ENCODE data around the gene CTXN1. TPM values are rescaled to one million over a fixed set of nuclear protein-coding genes. Genes with fewer than 3 reads are reported as not detected.

Gene CTXN1
- total and polyA plus RNA-seq, 9 donors = 1.4 to 99.7 (median 5.4) TPM; not detected in 1

DNA sequence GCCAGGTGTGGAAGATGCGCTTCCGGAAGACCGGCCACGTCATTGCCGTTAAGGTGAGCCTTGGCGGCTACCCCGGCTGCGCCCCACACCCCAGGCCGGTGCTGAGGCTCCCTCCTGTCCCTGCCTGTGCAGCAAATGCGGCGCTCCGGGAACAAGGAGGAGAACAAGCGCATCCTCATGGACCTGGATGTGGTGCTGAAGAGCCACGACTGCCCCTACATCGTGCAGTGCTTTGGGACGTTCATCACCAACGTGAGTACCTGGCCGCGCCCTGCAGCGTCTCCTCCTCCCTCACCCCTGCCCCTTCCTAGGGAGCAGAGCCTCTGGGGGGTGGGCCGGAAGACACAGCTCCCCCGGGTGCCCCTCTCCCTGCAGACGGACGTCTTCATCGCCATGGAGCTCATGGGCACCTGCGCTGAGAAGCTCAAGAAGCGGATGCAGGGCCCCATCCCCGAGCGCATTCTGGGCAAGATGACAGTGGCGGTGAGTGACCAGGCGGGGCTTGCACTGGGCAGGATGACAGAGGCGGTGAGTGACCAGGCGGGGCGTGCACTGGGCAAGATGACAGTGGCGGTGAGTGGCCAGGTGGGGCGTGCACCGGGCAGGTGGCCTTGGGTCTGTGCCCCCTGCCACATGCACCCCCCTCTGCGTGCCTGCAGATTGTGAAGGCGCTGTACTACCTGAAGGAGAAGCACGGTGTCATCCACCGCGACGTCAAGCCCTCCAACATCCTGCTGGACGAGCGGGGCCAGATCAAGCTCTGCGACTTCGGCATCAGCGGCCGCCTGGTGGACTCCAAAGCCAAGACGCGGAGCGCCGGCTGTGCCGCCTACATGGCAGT, 15.4 kb downstream of the CTXN1 start:
- WGBS, 3 donors = 87 to 93% (median 90%) methylated on average over 49 to 54 of the region's 54 CpGs
- Histone ChIP-seq H3K9me3 (no peaks in the 10 kb centered on the region), H3K27ac (no peak overlapping the region), H3K36me3 (no peaks in the 10 kb centered on the region), H3K4me3 (no peak overlapping the region), H3K27me3 (peaks cover 1% of the 10 kb centered on the region), H3K4me1 (ENCODE audit: insufficient read depth) (peaks cover 4% of the 10 kb centered on the region)
- intact Hi-C loops (cut with DNase I) = no loop called here
- peak in 3 of 5 donors; percentile 30 to 43 (median 33) for DNase-seq
- TF ChIP-seq, protein P1, sequence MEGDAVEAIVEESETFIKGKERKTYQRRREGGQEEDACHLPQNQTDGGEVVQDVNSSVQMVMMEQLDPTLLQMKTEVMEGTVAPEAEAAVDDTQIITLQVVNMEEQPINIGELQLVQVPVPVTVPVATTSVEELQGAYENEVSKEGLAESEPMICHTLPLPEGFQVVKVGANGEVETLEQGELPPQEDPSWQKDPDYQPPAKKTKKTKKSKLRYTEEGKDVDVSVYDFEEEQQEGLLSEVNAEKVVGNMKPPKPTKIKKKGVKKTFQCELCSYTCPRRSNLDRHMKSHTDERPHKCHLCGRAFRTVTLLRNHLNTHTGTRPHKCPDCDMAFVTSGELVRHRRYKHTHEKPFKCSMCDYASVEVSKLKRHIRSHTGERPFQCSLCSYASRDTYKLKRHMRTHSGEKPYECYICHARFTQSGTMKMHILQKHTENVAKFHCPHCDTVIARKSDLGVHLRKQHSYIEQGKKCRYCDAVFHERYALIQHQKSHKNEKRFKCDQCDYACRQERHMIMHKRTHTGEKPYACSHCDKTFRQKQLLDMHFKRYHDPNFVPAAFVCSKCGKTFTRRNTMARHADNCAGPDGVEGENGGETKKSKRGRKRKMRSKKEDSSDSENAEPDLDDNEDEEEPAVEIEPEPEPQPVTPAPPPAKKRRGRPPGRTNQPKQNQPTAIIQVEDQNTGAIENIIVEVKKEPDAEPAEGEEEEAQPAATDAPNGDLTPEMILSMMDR (IDR thresholded peaks at IDR 0.05) = no peak
- TF ChIP-seq EP300 (IDR thresholded peaks at IDR 0.05) = no peak
- TF ChIP-seq POLR2A (IDR thresholded peaks at IDR 0.05) = no peak

DNA sequence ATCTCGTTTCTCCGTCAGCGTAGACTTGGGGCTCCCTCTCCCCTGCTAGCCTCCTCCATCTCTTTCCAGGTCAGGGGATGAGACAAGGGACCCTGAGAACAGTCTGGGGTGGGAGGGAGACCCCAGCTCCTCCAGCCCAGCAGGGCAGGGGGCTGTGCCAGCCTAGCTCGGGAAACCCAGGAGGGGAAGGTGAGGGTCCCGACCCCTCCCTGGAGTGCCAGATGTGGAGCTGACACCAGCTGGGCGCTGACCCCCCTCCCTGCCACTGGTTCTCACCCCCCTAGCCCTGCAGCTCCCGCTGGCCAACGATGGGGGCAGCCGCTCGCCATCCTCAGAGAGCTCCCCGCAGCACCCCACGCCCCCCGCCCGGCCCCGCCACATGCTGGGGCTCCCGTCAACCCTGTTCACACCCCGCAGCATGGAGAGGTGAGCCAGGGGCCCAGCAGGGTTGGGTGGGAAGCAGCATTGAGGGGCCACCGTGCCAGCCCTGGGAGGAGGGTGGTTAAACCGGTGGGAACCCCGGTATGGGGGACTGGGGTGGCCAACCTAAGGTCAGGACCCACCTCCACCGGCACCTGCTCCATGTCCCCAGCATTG, 16.4 kb downstream of the CTXN1 start:
- DNase-seq = peak in 3 of 5 donors; percentile 23 to 34 (median 24)
- H3K27me3 ChIP-seq = no peaks in the 10 kb centered on the region
- H3K9me3 ChIP-seq = no peaks in the 10 kb centered on the region
- H3K36me3 ChIP-seq = no peaks in the 10 kb centered on the region
- no peak for TF ChIP-seq EP300 (IDR thresholded peaks at IDR 0.05)
- TF ChIP-seq, protein P1 (IDR thresholded peaks at IDR 0.05) = no peak
- no peak for TF ChIP-seq POLR2A (IDR thresholded peaks at IDR 0.05)
- H3K4me1 ChIP-seq (ENCODE audit: insufficient read depth) = peaks cover 10% of the 10 kb centered on the region
- WGBS, 3 donors = 84 to 93% (median 91%) methylated on average over 10 to 21 of the region's 21 CpGs
- H3K4me3 ChIP-seq = no peak overlapping the region
- H3K27ac ChIP-seq = no peak overlapping the region
- intact Hi-C loops (cut with DNase I) = no loop called here

DNA sequence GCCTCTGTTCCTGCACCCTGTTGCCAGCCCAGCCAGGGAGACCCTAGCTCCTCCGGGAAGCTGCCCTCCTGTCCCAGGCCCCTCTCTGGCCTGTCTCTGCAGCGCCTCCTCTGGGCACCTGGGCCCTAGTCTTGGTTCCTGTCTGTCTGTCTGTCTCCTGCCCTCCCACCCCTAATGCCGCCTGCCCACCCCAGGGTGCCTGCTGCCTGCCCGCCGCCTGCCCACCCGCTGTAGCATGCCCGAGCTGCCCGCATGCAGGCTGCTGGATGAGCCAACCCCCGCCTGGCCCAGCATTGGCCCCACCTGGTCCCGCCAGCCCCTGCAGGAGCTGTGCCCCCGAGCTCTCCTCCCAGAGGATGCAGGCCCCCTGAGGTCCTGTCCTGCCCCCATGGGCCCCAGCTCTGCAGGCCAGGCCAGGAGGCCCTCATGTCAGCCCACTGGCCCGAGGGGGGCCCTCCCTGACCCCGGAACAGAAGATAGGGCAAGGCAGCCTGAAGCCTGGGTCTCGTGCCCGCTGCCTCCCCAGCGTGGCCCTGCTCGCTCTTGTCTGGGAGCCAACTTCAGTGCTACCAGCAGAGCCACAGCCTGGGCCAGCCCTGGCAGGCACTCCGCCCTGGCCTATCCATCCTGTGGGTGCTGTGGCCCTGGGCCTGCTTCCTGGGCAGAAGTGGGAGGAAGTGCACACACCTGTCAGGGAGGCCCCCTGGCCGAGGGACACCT, 17.0 kb downstream of the CTXN1 start:
- WGBS, 3 donors = 86 to 90% (median 88%) methylated on average over 17 to 19 of the region's 19 CpGs
- TF ChIP-seq EP300 (IDR thresholded peaks at IDR 0.05) (no peak), POLR2A (IDR thresholded peaks at IDR 0.05) (no peak)
- TF ChIP-seq, protein P1 (IDR thresholded peaks at IDR 0.05) = no peak
- no peaks in the 10 kb centered on the region for H3K27me3 ChIP-seq
- H3K4me1 ChIP-seq (ENCODE audit: insufficient read depth) = peaks cover 13% of the 10 kb centered on the region
- H3K4me3 ChIP-seq = no peak overlapping the region
- H3K9me3 ChIP-seq = no peaks in the 10 kb centered on the region
- H3K27ac ChIP-seq = no peak overlapping the region
- intact Hi-C loops (cut with DNase I) = no loop called here
- peak in 3 of 5 donors; percentile 23 to 35 (median 31) for DNase-seq
- no peaks in the 10 kb centered on the region for H3K36me3 ChIP-seq

- TF ChIP-seq POLR2A (IDR thresholded peaks at IDR 0.05) = no peak
- no peak for TF ChIP-seq EP300 (IDR thresholded peaks at IDR 0.05)
- TF ChIP-seq, protein P1 (IDR thresholded peaks at IDR 0.05) = no peak
- 79 to 83% (median 79%) methylated on average over 14 of the region's 14 CpGs for WGBS, 3 donors
These were observed 17.7 kb downstream of the CTXN1 start for GRCh38 chr19:7908078-7908699.

More at GRCh38 chr19:7908078-7908699, 17.7 kb downstream of the CTXN1 start:
- peaks cover 13% of the 10 kb centered on the region for H3K4me1 ChIP-seq (ENCODE audit: insufficient read depth)
- H3K9me3 ChIP-seq = no peaks in the 10 kb centered on the region
- H3K36me3 ChIP-seq = no peaks in the 10 kb centered on the region
- H3K4me3 ChIP-seq = no peak overlapping the region
- no peaks in the 10 kb centered on the region for H3K27me3 ChIP-seq
- no peak overlapping the region for H3K27ac ChIP-seq
- intact Hi-C loops (cut with DNase I) = no loop called here
- DNase-seq = peak in 3 of 5 donors; percentile 23 to 37 (median 31)
